ENCODE data around the gene ADD1. TPM values are rescaled to one million over a fixed set of nuclear protein-coding genes. Genes with fewer than 3 reads are reported as not detected.

The ADD1 gene
- total RNA-seq, 1 experiment from 2014 or later: 125 TPM

GRCh38 chr4:2934813-2935761 lies 91.4 kb downstream of the ADD1 start:
- intact Hi-C loops (cut with micrococcal nuclease; ENCODE audit: unreplicated experiment): no loop called here
- Mint-ChIP-seq H3K4me3 (ENCODE audit: low read depth, unreplicated experiment) (peak overlapping the region; percentile 66), H3K4me1 (ENCODE audit: low read depth, unreplicated experiment) (peaks cover 18% of the 10 kb centered on the region), H3K27ac (ENCODE audit: unreplicated experiment) (peak overlapping the region; percentile 66), H3K27me3 (ENCODE audit: unreplicated experiment) (no peaks in the 10 kb centered on the region), H3K9me3 (ENCODE audit: low read depth, unreplicated experiment) (no peaks in the 10 kb centered on the region), H3K36me3 (ENCODE audit: insufficient read depth, unreplicated experiment) (peaks cover 67% of the 10 kb centered on the region)
- CTCF ChIA-PET: no interaction called here
- TF ChIP-seq CTCF (IDR thresholded peaks at IDR 0.05; ENCODE audit: unreplicated experiment): no peak
- TSS peak; percentile 63 for BruUV-seq (replicated peaks)
- DNase-seq: peak; percentile 94

- Mint-ChIP-seq H3K4me1 (ENCODE audit: low read depth, unreplicated experiment) (peaks cover 18% of the 10 kb centered on the region), H3K9me3 (ENCODE audit: low read depth, unreplicated experiment) (no peaks in the 10 kb centered on the region), H3K27me3 (ENCODE audit: unreplicated experiment) (no peaks in the 10 kb centered on the region), H3K36me3 (ENCODE audit: insufficient read depth, unreplicated experiment) (peaks cover 72% of the 10 kb centered on the region), H3K4me3 (ENCODE audit: low read depth, unreplicated experiment) (peak overlapping the region; percentile 66), H3K27ac (ENCODE audit: unreplicated experiment) (peak overlapping the region; percentile 66)
- intact Hi-C loops (cut with micrococcal nuclease; ENCODE audit: unreplicated experiment): no loop called here
- BruUV-seq (replicated peaks): TSS peak; percentile 25
- DNase-seq: peak; percentile 40
- TF ChIP-seq CTCF (IDR thresholded peaks at IDR 0.05; ENCODE audit: unreplicated experiment): no peak
- CTCF ChIA-PET: no interaction called here
These were observed 92.4 kb downstream of the ADD1 start for GRCh38 chr4:2935762-2936743.

GRCh38 chr4:2936773-2937145 lies 93.1 kb downstream of the ADD1 start:
- intact Hi-C loops (cut with micrococcal nuclease; ENCODE audit: unreplicated experiment): no loop called here
- peak overlapping the region; percentile 55 for H3K4me3 Mint-ChIP-seq (ENCODE audit: low read depth, unreplicated experiment)
- TF ChIP-seq CTCF (IDR thresholded peaks at IDR 0.05; ENCODE audit: unreplicated experiment): no peak

GRCh38 chr4:2937146-2937857 lies 93.7 kb downstream of the ADD1 start:
- Mint-ChIP-seq H3K4me3 (ENCODE audit: low read depth, unreplicated experiment) (peak overlapping the region; percentile 55), H3K36me3 (ENCODE audit: insufficient read depth, unreplicated experiment) (peaks cover 68% of the 10 kb centered on the region), H3K27ac (ENCODE audit: unreplicated experiment) (peak overlapping the region; percentile 76), H3K9me3 (ENCODE audit: low read depth, unreplicated experiment) (no peaks in the 10 kb centered on the region), H3K27me3 (ENCODE audit: unreplicated experiment) (no peaks in the 10 kb centered on the region), H3K4me1 (ENCODE audit: low read depth, unreplicated experiment) (peaks cover 18% of the 10 kb centered on the region)
- intact Hi-C loops (cut with micrococcal nuclease; ENCODE audit: unreplicated experiment): no loop called here
- CTCF ChIA-PET: interaction anchor here (0.6 kb wide), 1 partner anchor 163 kb away, joined by 5 read pairs; no protein-coding TSS in a partner anchor
- DNase-seq: peak; percentile 81
- no TSS peak for BruUV-seq (replicated peaks)
- no peak for TF ChIP-seq CTCF (IDR thresholded peaks at IDR 0.05; ENCODE audit: unreplicated experiment)

More at GRCh38 chr4:2936773-2937145, 93.1 kb downstream of the ADD1 start:
- Mint-ChIP-seq H3K36me3 (ENCODE audit: insufficient read depth, unreplicated experiment) (peaks cover 72% of the 10 kb centered on the region), H3K9me3 (ENCODE audit: low read depth, unreplicated experiment) (no peaks in the 10 kb centered on the region), H3K27ac (ENCODE audit: unreplicated experiment) (peak overlapping the region; percentile 76), H3K4me1 (ENCODE audit: low read depth, unreplicated experiment) (peaks cover 18% of the 10 kb centered on the region), H3K27me3 (ENCODE audit: unreplicated experiment) (no peaks in the 10 kb centered on the region)
- CTCF ChIA-PET: no interaction called here
- DNase-seq: no peak
- BruUV-seq (replicated peaks): no TSS peak

All from Calu3 (cell line).